Body of pancreas (tissue), 4 donors: ENCODE measurements around the gene STT3A.

Experiments
- CTCF ChIP-seq, 7 experiments: fragments of 450-650 bp in 4 of 7; fragments of 200-600 bp in 3 of 7; sonication (generic) in 3 of 7; IDR thresholded peaks; one replicate each; pipeline ENCODE4 v1.5.1; 2016 to 2019; ENCODE audit warnings: antibody characterized with exemption in 7 of 7
- POLR2A ChIP-seq, 3 donors: fragments of 450-650 bp; IDR thresholded peaks; one replicate each; pipeline ENCODE4 v1.6.1; 2016; ENCODE audit warnings: antibody characterized with exemption in 3 of 3, mild to moderate bottlenecking in 2 of 3

GRCh38 chr11:125585487-125585886, 7.2 kb upstream of the STT3A start:
- TF ChIP-seq CTCF (IDR thresholded peaks at IDR 0.05) (no peak), POLR2A (IDR thresholded peaks at IDR 0.05) (no peak)
